ENCODE data around the gene LRGUK.
"Not testable (repeated sequence)": the region's sequence is repeated elsewhere in the genome, so short reads cannot be mapped to it uniquely, and the experiment has no call there.

The LRGUK gene

GRCh38 chr7:134184767-134185166 is 57.6 kb downstream of the LRGUK start:
- DNase-seq = no peak

- DNase-seq = no peak
Measured at GRCh38 chr7:134186027-134186426, 58.9 kb downstream of the LRGUK start.

DNA sequence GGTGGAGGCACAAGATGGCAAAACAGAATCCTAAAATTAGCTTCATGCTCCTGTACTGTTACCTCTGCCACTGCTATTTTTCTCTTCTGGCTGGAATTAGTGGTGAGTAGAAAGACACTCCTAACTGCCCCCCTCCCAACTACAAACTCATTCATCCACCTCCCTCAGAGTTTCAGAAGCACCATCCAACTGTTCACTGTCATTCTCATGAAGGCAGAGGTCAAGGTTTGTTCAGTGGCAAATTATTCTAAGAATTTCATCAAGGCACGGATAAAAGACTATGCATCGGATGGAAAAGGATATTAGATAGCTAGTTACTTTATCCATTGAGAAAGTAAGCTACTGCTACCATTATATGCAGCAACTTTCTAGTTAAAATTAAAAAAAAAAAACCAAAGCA is 59.7 kb downstream of the LRGUK start:
- DNase-seq = no peak

DNA sequence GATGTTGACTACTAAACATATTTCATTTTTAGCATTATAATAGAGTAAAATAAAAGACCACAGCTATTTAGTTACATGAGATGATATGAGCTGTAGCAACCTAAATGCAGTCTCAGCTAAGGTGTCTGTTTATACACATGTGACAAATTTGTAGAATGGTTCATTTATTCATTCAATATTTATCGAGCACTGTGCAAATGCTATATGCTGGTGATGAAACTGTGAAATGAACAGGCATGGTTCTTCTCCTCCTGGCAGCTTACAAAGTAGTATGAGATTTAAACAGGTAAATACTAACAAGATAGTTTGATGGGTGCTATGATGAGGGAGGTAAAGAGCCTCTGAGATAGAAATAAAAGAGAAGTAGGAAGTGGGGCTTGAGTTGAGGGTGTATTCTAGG is 60.8 kb downstream of the LRGUK start:
- DNase-seq = no peak

DNA sequence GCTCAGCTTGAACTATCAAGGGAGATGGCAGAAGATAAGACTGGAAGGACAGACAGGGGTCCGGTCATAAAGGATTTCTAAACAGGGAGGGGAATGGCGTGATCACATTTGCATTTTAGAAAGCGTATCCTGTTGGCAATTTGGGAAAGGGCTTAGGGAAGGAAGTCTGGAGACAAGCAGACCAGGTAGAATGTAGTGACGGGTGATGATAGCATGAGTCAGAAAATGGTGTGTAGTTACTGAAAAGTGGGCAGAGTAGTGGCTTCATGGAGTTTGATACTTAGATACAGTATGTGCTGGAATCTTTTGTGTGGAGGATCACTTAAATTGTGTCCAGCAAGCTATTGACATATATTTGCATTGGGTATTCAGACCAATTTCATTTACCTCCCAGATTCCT is 61.2 kb downstream of the LRGUK start:
- DNase-seq = no peak

DNA sequence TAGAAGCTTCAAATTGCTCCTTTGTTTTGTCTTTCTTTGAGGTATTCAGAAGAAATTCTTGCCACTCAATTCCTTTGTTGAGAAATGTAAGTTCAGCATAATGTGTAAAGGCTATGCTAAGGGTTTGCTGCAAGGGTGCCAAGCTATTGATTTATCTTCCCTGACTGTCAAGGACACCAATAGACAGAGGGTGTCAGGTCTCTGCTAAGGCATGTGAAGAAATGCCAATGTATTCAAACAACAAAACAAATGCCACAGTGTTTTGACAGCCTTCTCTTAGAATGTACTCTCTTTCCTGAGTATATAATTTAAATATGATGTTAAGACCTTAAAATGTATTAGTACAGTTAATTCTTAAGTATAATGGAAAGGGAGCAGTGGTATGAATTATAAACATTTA is 62.4 kb downstream of the LRGUK start:
- DNase-seq = no peak

DNA sequence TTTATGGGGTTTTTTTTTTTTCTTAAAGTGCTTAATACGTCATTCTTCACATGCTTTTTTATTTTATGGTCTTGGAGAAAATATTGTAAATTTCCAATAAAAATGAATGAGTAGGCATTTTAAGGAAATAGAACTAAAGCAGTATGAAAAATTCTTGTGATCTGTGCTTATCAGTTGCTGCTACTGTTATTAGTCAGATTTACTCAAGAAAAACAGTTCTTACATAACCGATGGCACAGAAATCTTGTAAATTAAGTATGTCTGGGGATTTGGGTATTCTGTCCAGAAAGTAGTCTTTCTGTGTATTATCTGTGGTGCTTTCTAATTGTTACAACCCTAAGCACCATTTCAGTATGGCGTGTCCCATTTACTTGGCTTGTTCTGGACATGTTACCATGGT is 64.7 kb downstream of the LRGUK start:
- no peak for DNase-seq

- DNase-seq = no peak
Measured at GRCh38 chr7:134193240-134193639, 66.1 kb downstream of the LRGUK start.

DNA sequence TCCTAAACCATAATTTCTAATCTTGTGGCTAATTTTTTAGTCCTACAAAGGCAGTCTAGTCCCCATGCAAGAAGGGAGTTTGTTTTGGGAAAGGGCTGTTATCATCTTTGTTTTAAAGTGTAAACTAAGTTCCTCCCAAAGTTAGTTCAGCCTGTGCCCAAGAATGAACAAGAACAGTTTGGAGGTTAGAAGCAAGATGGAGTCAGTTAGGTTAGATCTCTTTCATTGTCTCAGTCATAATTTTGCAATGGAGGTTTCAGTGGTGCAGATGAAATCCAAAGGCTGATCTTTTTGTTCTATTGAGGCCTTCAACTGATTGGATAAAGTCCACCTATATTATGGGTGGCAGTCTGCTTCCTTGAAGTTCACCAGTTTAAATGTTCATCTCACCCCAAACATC is 68.1 kb downstream of the LRGUK start:
- no peak for DNase-seq

- no peak for DNase-seq
Measured at GRCh38 chr7:134196439-134196838, 69.3 kb downstream of the LRGUK start.

GRCh38 chr7:134197345-134197744 is 70.2 kb downstream of the LRGUK start:
- DNase-seq = no peak

GRCh38 chr7:134200970-134201369 is 73.8 kb downstream of the LRGUK start:
- no peak for DNase-seq

DNA sequence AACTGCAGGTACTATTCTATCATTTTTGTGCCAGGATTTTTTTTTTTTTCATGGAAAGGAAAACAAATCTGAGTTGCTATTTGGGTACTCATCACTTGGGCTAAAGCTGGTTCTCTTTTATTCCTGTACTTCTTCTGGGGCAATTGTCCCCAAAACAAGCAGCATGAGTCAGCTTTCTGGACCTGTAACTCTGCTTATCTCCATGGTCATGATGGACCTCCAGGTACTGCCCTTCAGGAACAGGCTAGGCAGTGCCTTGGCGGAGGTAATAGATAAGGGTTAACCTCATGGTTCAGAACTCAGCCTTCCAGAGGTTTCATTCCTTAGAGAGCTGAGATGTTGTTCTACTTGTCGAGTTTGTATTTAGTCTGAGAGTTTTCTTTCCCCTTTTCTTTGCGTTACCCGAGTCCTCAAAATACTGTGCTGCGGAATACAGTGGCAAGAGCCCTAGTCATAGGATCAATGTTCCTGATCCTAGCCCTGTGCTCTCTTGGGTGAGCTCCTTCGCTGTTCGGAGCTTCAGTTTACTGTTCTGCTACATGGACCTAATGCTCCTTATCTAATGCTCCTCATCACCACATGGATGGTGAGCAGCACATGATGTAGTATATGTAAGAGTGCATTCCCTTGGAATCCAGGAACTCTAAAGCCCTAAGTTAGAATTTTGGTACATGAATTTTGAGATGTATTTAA is 74.6 kb downstream of the LRGUK start:
- no peak for DNase-seq

DNA sequence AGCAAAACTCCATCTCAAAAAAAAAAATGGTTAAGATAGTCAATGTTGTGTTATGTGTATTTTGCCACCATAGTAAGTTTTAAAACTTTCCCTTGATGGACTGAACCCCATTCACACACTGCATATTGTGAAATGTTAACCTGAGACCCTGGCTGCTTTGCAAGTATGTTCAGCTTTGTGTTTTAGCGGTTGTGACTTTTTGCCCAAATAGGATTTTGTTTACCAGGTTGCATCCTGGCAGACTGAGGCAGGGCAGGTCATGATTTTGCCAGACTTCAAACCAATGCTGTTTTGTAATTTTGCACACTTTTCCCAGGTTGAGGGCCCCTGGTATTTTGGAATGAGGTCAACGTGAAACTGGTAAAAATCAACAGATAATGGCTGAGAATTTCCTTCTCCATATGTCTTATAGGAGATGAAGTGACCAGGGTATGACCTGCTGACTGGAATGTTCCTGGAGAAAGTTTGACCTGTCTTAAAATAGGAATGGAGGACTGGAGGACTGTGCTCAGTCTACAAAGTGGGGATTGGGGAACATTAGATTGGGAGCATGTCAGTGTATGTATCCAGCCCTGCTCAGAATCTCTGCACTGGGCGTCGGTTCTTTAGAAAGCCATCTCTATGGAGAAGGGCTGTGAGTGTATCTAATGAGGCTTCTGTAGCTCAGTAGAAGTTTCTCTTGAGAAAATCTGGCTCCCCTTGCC is 76.2 kb downstream of the LRGUK start:
- DNase-seq = no peak

DNA sequence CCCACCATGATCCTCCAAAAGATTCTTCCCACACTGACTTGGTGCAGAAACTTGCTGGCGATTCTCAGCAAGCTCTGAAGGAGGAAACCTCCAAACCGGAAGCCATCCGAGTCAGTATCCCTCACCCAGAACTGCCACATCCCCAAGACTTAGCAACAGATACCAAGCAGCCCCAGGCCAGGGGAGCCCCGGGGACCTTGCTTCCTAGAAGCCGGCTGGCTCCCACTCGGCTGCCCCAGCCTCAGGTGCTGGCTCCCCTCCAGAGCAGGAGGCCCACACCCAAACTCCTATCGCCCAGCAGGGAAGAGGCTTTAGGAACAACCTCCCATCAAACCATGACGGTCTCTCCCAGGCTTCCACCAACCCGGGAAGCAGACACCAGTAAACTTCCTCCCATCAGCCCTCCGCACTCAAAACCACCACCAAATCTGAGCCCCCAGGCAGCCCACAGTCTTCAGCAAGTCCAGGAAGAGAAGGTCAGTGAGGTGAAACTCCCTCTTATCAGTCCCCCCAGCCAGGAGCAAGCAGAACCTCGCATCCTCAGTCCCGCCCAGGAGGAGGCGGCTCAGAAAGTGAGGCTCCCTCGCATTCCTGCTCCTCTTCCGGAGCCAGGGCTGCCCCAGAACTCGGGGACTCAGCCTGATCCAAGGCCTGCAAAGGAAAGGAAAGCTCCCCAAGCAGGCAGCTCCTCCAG is 82.3 kb downstream of the LRGUK start:
- DNase-seq = no peak

GRCh38 chr7:134210227-134210626 is 83.1 kb downstream of the LRGUK start:
- no peak for DNase-seq

DNA sequence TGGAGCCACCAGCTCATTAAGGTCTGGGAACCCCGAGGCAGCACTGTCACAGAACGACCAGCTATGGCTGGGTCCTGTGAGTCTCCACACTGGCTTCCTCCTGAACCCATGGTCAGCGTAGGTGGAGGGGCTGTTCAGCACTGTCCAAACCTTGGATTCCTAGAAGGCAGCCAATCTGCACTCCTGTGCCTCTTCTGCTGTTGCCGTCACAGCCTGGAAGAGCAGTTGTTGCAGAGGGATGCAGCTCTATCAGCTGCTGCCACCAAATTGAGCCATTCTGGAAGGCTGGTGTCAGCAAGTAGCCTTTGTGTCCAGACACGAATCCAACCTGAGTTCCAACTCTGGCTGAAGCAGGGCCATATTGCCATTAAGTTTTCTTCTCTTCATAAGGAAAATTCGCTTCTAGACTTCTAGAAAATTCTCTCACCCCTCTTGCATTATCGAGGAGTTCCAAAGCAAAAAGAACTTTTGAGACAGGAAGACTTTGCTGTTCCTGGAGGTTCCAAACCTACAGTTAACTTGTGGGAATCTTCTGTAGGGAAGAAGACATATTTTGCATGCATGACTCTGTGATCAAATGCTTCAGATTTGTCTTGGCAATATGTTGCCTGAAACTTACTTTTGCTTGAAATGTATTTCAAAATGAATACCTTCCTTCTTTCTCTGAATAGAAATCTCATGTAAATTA is 84.0 kb downstream of the LRGUK start:
- DNase-seq = no peak

- DNase-seq = no peak
Measured at GRCh38 chr7:134211817-134212216, 84.7 kb downstream of the LRGUK start.

DNA sequence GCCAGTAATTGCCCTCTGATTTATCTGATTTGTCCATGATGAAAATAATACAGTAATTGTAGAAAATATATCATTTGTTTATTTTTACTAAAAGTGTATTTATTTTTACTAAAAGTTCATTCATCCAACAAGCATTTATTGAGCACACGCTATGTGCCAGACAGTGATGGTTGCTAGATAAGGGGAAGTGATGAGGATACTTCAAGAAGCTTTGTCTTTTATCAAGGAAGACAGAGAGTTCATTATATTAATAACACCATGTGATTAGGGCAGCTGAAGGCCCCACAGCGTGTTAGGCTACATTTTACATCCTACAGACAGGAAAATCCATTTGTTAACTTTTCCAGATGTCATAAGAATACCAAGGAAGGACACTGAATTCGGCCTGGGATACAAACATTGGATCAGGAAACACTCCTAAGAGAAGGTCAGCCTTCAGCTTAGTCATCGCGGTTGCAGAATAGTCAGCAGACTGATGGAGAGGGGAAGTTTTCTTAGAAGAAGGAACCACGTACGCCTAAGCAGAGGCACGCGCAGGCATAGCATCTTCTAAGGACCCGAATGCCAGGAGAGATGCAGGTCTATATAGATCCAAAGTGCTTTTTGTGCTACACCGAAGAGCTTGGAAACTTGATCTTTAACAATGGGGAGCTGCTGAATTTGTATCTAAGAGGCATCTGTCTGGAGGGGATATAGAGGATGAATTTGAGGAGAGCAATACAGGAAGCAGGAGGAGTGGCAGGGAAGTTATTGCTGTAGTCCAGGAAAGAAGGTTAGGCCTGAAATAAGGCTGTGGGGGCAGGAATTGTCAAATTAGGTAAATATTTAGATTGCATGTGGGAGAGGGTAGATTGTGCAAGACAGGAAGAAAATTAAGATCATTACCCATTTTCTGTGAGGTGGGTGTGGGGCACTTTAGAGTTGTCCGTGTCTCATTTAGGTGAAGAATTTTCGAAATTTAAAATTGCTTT is 85.7 kb downstream of the LRGUK start:
- DNase-seq = no peak

- no peak for DNase-seq
Measured at GRCh38 chr7:134220236-134220635, 93.1 kb downstream of the LRGUK start.

- DNase-seq = not testable (repeated sequence)
Measured at GRCh38 chr7:134231296-134231695, 104.2 kb downstream of the LRGUK start.

All from amygdala (tissue), 56 donors.